Calu3 (cell line): ENCODE data around the gene SOX8. TPM values are rescaled to one million over a fixed set of nuclear protein-coding genes. Genes with fewer than 3 reads are reported as not detected.

ENCODE experiments used
- BruUV-seq: library from RNA; stranded (reverse); fragments of 400-500 nt; replicated peaks from 2 replicates; lab custom pipeline; 2021; lab: Mats Ljungman, UMichigan
- CTCF ChIA-PET: fragments of 300-600 bp; sonication (Branson Sonifier 250); formaldehyde crosslinking; loops from one replicate; lab custom pipeline; 2022; ENCODE audit warnings: antibody characterized with exemption; lab: Charles Lee
- DNase-seq: peaks from one replicate; pipeline ENCODE4 v3.0.0; 2022
- H3K27ac Mint-ChIP-seq: one replicate; pipeline ENCODE4 v1.8.0; 2022; ENCODE audit warnings: mixed read lengths; ENCODE audit not compliant: unreplicated experiment
- H3K27me3 Mint-ChIP-seq: one replicate; pipeline ENCODE4 v1.8.0; 2022; ENCODE audit warnings: mixed read lengths; ENCODE audit not compliant: unreplicated experiment
- H3K36me3 Mint-ChIP-seq: one replicate; pipeline ENCODE4 v1.8.0; 2022; ENCODE audit warnings: mild to moderate bottlenecking, moderate library complexity, mixed read lengths; ENCODE audit not compliant: insufficient read depth, unreplicated experiment
- H3K4me1 Mint-ChIP-seq: one replicate; pipeline ENCODE4 v1.8.0; 2022; ENCODE audit warnings: mild to moderate bottlenecking, low read depth, mixed read lengths; ENCODE audit not compliant: unreplicated experiment
- H3K4me3 Mint-ChIP-seq: one replicate; pipeline ENCODE4 v1.8.0; 2022; ENCODE audit warnings: mild to moderate bottlenecking, low read depth, moderate library complexity, mixed read lengths; ENCODE audit not compliant: unreplicated experiment
- H3K9me3 Mint-ChIP-seq: one replicate; pipeline ENCODE4 v1.8.0; 2022; ENCODE audit warnings: low read depth, mixed read lengths; ENCODE audit not compliant: unreplicated experiment
- CTCF ChIP-seq: fragments of 200-600 bp; IDR thresholded peaks from one replicate; pipeline ENCODE4 v1.8.0; 2022; ENCODE audit warnings: antibody characterized with exemption; ENCODE audit not compliant: unreplicated experiment
- intact Hi-C: fragments of 100-400 bp; cut with micrococcal nuclease; formaldehyde crosslinking; loops from one replicate; pipeline ENCODE4 v1.10.0; 2022; ENCODE audit not compliant: unreplicated experiment
- total RNA-seq: library from RNA; stranded (reverse); gene quantifications from 2 replicates; pipeline ENCODE4 v1.2.3, GENCODE V29; 2022

The SOX8 gene
- total RNA-seq, 1 experiment from 2014 or later, result 0.92 TPM

DNA sequence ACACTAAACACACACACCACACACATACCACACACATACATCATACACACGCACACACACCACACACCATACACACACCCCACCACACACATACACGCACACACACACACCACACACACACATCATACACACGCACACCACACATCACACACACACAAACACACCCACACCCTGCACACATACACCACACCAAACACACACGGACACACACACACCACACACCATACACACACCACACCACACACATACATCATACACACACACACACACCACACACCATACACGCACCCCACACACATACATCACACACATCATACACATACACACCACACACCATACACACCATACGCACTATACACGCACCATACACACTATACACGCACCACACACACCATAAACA, 3.7 kb upstream of the SOX8 start:
- peaks cover 45% of the 10 kb centered on the region for H3K27me3 Mint-ChIP-seq
- CTCF ChIA-PET, result interaction anchor here (1.2 kb wide), 1 partner anchor 20 kb away, joined by 3 read pairs; no protein-coding TSS in a partner anchor
- H3K9me3 Mint-ChIP-seq, result no peaks in the 10 kb centered on the region
- H3K27ac Mint-ChIP-seq, result no peak overlapping the region
- intact Hi-C loops, result no loop called here
- peaks cover 6% of the 10 kb centered on the region for H3K36me3 Mint-ChIP-seq
- TF ChIP-seq CTCF, result no peak
- no peak overlapping the region for H3K4me3 Mint-ChIP-seq
- peaks cover 48% of the 10 kb centered on the region for H3K4me1 Mint-ChIP-seq
- no peak for DNase-seq
- BruUV-seq, result no TSS peak

DNA sequence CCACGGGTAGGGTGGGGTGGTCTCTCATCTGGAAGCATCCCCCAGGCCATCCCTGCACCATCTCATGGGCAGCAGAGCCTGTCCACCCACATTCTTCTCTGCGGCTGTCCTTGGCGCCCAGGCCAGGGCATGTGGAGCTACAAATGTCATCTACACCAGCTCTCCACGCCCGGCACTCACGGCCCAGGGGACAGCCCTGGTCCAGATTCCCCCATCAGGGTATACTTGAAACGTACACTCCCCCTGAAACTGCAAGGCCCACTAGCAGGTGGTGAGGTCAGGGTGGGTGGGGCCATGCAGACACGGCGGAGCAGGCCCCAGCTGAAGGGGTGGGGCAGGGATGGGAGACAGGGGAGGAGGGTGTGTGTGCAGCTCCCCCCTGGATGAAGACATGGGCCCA, 3.2 kb upstream of the SOX8 start:
- no peak for TF ChIP-seq CTCF
- H3K27ac Mint-ChIP-seq, result no peak overlapping the region
- DNase-seq, result no peak
- intact Hi-C loops, result no loop called here
- peaks cover 6% of the 10 kb centered on the region for H3K36me3 Mint-ChIP-seq
- H3K9me3 Mint-ChIP-seq, result no peaks in the 10 kb centered on the region
- peaks cover 50% of the 10 kb centered on the region for H3K27me3 Mint-ChIP-seq
- peaks cover 43% of the 10 kb centered on the region for H3K4me1 Mint-ChIP-seq
- CTCF ChIA-PET, result interaction anchor here (1.2 kb wide), 1 partner anchor 19 kb away, joined by 3 read pairs; no protein-coding TSS in a partner anchor
- no peak overlapping the region for H3K4me3 Mint-ChIP-seq
- BruUV-seq, result no TSS peak

DNA sequence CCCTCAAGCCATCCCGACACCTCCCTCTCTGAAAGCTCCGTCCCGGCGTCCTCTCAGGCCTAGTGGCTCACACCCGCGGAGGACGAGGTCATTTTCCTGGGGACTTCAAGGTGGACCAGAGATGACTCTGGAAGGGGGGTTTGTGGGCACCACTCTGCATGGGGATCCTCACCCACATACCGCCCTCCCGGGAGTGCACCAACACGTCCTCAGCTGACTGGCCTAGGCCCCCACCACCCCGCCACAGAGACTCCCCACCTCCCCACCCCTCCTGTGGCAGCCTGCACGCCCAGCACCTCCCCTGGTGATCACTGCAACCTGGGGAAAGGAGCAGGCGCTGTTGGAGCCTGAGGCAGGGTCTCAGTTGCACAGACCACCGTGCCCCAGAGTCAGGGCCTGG, 2.4 kb upstream of the SOX8 start:
- Mint-ChIP-seq H3K4me1 (peaks cover 36% of the 10 kb centered on the region), H3K9me3 (no peaks in the 10 kb centered on the region), H3K27me3 (peaks cover 57% of the 10 kb centered on the region), H3K36me3 (peaks cover 6% of the 10 kb centered on the region), H3K4me3 (no peak overlapping the region), H3K27ac (no peak overlapping the region)
- CTCF ChIA-PET, result interaction anchor here (1.2 kb wide), 1 partner anchor 18 kb away, joined by 3 read pairs; no protein-coding TSS in a partner anchor
- intact Hi-C loops, result no loop called here
- DNase-seq, result no peak
- BruUV-seq, result no TSS peak
- no peak for TF ChIP-seq CTCF

GRCh38 chr16:979859-980594, 1.5 kb upstream of the SOX8 start:
- Mint-ChIP-seq H3K9me3 (no peaks in the 10 kb centered on the region), H3K36me3 (peaks cover 6% of the 10 kb centered on the region), H3K4me3 (peak overlapping the region; percentile 24), H3K4me1 (peaks cover 27% of the 10 kb centered on the region), H3K27me3 (peaks cover 57% of the 10 kb centered on the region), H3K27ac (no peak overlapping the region)
- DNase-seq, result no peak
- intact Hi-C loops, result no loop called here
- TF ChIP-seq CTCF, result no peak
- BruUV-seq, result no TSS peak
- CTCF ChIA-PET, result no interaction called here
